ENCODE data around the gene ROBO2.

ROBO2 gene

DNA sequence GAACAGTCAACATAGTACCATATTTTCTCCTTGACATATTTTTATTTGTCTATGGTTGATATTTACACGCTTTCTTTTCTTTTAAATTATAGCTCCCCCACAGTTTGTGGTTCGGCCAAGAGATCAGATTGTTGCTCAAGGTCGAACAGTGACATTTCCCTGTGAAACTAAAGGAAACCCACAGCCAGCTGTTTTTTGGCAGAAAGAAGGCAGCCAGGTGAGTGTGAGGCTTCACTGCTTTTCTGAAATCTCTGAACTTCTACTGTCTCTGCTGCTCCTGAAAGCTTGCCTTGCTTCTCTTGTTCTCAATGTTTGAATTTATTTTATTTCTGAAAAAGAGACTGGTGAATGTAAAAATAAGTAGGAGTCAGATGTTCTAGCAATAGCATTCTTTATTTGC is 506.3 kb downstream of the ROBO2 start:
- FAIRE-seq (no peak), DNase-seq (ENCODE audit: insufficient read length, low spot score) (no peak)
- TF ChIP-seq, protein P1, sequence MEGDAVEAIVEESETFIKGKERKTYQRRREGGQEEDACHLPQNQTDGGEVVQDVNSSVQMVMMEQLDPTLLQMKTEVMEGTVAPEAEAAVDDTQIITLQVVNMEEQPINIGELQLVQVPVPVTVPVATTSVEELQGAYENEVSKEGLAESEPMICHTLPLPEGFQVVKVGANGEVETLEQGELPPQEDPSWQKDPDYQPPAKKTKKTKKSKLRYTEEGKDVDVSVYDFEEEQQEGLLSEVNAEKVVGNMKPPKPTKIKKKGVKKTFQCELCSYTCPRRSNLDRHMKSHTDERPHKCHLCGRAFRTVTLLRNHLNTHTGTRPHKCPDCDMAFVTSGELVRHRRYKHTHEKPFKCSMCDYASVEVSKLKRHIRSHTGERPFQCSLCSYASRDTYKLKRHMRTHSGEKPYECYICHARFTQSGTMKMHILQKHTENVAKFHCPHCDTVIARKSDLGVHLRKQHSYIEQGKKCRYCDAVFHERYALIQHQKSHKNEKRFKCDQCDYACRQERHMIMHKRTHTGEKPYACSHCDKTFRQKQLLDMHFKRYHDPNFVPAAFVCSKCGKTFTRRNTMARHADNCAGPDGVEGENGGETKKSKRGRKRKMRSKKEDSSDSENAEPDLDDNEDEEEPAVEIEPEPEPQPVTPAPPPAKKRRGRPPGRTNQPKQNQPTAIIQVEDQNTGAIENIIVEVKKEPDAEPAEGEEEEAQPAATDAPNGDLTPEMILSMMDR (IDR thresholded peaks at IDR 0.05; ENCODE audit: insufficient read depth, missing control alignments), result no peak

DNA sequence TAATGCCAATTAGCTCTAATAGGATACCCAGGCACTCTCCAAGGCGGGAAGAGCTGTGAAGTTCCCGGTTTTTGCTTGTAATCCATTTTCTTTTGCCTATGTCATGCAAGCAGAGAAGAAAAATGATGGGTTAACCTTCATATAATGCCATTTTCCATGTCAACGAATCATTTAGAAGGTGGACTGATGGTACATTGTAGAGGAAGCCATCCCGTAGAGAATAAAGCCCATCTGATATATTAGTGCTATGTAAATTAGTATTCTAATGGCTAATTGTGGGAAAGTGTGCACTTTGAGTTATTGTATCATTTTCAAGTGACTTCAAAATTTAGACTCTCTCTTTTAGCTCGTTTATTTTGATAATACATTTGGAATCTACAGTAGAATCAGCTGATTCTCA is 509.1 kb downstream of the ROBO2 start:
- no peak for FAIRE-seq
- TF ChIP-seq, protein P1 (IDR thresholded peaks at IDR 0.05; ENCODE audit: insufficient read depth, missing control alignments), result no peak
- no peak for DNase-seq (ENCODE audit: insufficient read length, low spot score)

DNA sequence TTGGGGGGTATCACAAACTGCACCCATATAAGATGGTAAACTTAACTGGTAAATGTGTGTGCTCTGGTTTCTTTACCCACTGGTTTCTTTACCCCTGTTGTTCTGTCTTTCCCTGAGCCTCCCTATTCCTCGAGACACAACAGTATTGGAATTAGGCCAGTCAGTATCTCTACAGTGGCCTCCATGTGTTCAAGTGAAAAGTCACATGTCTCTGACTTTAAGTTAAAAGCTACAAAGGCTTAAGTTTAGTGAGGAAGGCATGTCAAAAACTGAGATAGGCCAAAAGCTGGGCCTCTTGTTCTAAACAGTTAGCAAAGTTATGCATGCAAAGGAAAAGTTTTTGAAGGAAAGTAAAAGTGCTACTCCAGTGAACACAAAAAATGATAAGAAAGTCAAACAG is 513.3 kb downstream of the ROBO2 start:
- FAIRE-seq, result no peak
- TF ChIP-seq, protein P1 (IDR thresholded peaks at IDR 0.05; ENCODE audit: insufficient read depth, missing control alignments), result no peak
- no peak for DNase-seq (ENCODE audit: insufficient read length, low spot score)

DNA sequence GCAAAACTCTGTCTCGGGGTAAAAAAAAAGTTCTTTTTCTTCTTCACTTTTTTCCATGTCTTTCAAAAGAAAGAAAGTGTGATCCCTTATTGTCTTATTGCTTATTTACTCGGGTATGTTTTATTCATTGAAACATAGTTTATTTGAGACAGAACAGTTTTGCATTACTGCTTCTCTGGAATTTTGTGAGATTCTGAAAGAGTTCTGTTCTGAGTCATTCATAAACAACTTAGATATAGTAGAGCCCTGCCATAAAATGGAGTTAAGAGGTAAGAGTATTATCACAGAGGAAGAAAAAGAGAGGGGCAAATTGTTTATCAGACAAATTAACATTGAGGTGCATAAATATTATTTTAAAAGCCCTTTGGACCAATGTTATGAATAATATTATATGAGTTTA is 522.2 kb downstream of the ROBO2 start:
- FAIRE-seq (no peak), DNase-seq (ENCODE audit: insufficient read length, low spot score) (no peak)
- TF ChIP-seq, protein P1 (IDR thresholded peaks at IDR 0.05; ENCODE audit: insufficient read depth, missing control alignments), result no peak

DNA sequence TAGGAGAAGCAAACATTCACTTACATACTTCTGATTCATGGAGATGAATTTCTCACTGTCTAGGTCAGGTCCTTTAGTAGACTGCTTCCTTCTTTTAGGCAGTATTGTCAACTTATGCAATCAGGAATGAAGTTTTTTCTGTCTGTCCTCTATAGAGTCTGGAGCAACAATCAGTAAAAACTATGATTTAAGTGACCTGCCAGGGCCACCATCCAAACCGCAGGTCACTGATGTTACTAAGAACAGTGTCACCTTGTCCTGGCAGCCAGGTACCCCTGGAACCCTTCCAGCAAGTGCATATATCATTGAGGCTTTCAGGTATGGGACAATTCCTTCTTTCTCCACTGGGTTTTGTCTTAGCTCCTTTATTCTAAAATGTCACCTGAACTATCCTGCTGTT is 523.1 kb downstream of the ROBO2 start:
- no peak for DNase-seq (ENCODE audit: insufficient read length, low spot score)
- FAIRE-seq, result no peak

DNA sequence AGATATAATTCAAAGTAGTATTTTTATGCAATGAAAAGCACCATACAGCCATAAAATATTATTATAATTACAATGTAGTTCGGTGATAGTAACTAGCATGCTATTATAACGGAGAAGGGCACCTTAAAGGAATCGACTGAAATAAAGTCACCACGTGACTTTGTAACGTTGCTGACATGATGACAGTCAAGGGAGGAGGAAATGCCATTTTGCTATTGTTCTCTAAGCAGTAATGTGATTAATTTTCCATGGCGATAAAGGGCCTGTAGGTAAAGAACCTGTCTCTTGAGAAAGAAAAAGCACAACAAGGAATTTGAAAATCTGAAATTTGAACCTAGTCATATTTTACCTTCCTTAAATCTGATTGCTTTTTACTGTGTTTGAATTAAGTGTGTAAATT is 526.2 kb downstream of the ROBO2 start:
- DNase-seq (ENCODE audit: insufficient read length, low spot score), result no peak
- FAIRE-seq, result no peak
- TF ChIP-seq, protein P1 (IDR thresholded peaks at IDR 0.05; ENCODE audit: insufficient read depth, missing control alignments), result no peak

More for the DNA sequence above, 523.1 kb downstream of the ROBO2 start:
- TF ChIP-seq, protein P1 (IDR thresholded peaks at IDR 0.05; ENCODE audit: insufficient read depth, missing control alignments), result no peak

DNA sequence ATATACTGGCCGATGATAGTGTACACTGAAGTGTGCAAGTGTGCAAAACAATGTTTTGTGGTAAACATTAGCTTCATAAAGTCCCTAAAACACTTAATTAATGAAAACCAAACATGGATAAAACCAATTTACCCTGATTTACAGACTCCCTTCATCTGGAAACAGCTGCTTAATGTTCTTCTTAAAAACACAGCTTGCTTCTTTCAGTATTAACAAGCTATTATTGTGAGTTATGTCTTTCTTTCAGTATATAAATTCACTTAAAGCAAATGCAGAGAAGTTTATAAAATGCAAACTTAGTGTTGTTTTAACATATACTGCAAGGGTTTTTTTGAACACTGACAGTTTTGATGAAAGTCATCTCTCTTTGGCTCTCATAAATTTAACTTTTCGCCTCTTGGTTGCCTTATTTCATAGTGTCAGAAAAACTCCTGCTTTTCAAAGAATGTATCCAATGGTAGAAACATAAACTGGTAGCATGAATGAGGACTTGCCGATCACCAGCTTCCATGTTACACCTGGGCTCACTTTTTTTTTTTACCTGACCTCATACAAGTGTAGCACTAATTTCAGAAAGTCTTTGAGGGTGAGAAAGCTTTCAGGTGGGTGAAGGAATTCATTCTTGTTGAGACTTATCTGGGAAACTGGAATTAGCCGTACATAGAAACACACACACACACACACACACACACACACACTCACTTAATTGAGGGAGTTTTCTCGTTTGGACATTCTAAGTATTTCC is 532.2 kb downstream of the ROBO2 start:
- FAIRE-seq (no peak), DNase-seq (ENCODE audit: insufficient read length, low spot score) (no peak)
- TF ChIP-seq, protein P1 (IDR thresholded peaks at IDR 0.05; ENCODE audit: insufficient read depth, missing control alignments), result no peak

Measured in D721Med (cell line).